ENCODE results near the gene SCAMP1. TPM values are rescaled to one million over a fixed set of nuclear protein-coding genes. Genes with fewer than 3 reads are reported as not detected.

The SCAMP1 gene
- total RNA-seq, 1 experiment from 2014 or later: 26.4 TPM

DNA sequence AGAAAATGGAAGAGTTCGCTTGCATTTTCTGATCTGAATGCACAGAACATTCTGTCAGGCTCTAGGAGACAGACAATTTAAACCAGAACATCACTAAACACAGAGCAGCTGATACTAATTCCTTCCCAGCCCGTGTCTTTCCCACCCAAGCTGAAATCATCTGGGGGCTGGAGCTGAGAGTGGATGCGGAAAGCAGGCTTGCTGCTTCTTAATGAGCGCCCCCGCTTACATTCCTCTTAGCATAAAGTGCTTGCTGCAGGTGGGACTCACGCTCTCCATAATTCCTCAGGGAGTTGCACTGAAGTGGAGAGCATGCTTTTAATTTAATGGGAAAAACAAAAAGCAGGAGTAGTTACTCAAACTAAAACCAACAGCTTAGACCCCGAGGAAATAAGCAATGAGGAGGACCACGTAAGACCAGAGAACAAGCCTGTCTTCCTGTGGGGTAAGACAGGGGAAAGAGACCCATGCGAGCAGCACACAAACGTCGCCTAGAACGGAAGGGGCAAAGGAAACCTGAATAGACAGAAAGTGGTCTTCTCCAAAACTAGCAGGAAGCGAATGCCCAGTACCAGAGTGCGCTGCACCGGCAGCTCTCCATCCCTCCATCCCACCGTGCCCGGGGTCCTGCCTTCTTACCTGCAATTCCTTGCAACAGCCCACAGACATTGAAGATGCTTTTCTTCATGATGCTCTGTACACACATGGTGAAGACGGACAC, 148.9 kb downstream of the SCAMP1 start:
- Histone ChIP-seq H3K27me3 (ENCODE audit: low read length) (no peaks in the 10 kb centered on the region), H3K9ac (ENCODE audit: low read length) (peak overlapping the region; percentile 65), H3K9me3 (ENCODE audit: low read length) (no peaks in the 10 kb centered on the region), H3K4me1 (ENCODE audit: insufficient read depth, low read length) (peaks cover 72% of the 10 kb centered on the region), H3K36me3 (ENCODE audit: low read depth, low read length) (no peaks in the 10 kb centered on the region), H4K20me1 (ENCODE audit: low read length) (0 out of 2 replicates have a peak, but pooled peaks cover 6% of the 10 kb centered on the region), H3F3A (ENCODE audit: low read length, unreplicated experiment) (no peaks in the 10 kb centered on the region), H3K27ac (ENCODE audit: low read length) (peak overlapping the region; percentile 96), H3K79me2 (ENCODE audit: low read length) (peaks cover 43% of the 10 kb centered on the region), H3K9me2 (replicated peaks; ENCODE audit: low read length) (no peaks in the 10 kb centered on the region), H2AFZ (ENCODE audit: low read length) (no peak overlapping the region), H3K4me2 (ENCODE audit: low read length) (peak overlapping the region; percentile 88), H3K4me3 (ENCODE audit: low read length) (peak overlapping the region; percentile 65)
- ChIA-PET POLR2A (ENCODE audit: unreplicated experiment) (interaction anchor here (0.6 kb wide), 1 partner anchor 17 kb away, joined by 3 read pairs; no protein-coding TSS in a partner anchor), CTCF (no interaction called here)
- TSS peak; percentile 9 for BruUV-seq (replicated peaks)
- TF ChIP-seq EZH2phosphoT487 (IDR thresholded peaks at IDR 0.05; ENCODE audit: borderline replicate concordance, low read length) (no peak), EZH2 (IDR thresholded peaks at IDR 0.05; ENCODE audit: low read length, unreplicated experiment) (no peak)
- TF ChIP-seq, protein P1, sequence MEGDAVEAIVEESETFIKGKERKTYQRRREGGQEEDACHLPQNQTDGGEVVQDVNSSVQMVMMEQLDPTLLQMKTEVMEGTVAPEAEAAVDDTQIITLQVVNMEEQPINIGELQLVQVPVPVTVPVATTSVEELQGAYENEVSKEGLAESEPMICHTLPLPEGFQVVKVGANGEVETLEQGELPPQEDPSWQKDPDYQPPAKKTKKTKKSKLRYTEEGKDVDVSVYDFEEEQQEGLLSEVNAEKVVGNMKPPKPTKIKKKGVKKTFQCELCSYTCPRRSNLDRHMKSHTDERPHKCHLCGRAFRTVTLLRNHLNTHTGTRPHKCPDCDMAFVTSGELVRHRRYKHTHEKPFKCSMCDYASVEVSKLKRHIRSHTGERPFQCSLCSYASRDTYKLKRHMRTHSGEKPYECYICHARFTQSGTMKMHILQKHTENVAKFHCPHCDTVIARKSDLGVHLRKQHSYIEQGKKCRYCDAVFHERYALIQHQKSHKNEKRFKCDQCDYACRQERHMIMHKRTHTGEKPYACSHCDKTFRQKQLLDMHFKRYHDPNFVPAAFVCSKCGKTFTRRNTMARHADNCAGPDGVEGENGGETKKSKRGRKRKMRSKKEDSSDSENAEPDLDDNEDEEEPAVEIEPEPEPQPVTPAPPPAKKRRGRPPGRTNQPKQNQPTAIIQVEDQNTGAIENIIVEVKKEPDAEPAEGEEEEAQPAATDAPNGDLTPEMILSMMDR (conservative IDR thresholded peaks at IDR 0.05; ENCODE audit: low read depth, low read length): no peak
- intact Hi-C loops (cut with micrococcal nuclease): loop anchor here (5.0 kb wide), 1 partner anchor 83 kb away; no protein-coding TSS in a partner anchor
- DNase-seq (no peak), ATAC-seq (no peak)

DNA sequence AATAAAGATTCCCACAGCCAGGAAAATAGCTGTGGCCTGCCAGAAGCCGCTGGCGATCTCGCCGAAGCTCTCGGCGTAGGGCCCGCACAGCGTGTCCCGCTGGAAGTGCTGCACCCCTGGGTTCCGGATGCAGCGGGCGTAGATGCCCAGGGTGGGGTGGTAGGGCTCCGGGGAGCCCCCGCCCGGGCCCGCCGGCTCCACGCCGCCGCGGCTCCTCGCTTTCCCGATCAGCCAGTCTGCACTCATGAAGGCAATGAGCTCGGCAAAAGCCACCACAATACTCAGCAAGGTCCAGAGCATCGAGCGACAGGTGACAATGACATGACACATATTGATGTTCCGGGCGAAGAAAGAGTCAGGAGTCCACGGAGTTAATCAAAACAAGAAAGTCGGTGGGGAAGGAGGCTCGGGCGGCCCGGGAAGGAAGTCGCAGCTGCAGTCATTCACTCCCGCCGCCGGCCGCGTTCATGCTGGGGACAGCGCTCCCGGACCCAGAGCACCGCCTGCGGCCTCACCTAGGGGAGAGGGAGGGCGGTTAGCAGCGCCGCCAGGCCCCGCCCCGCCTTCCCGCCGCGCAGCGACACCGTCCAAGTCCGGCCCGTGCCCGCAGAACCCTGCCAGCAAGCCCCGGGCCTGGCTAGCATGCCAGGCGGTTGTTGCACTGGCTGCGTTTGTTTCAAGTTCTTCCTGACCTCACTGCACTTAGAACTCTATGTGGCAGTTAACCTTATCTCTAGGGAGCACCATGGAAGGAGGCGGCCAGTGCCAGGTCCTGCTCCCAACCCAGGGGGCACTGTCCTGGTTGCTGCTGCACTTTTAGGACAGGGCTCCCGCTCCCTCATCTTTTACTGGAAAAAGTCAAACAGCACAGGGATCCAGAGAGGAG, 149.7 kb downstream of the SCAMP1 start:
- no TSS peak for BruUV-seq (replicated peaks)
- H3F3A ChIP-seq (ENCODE audit: low read length, unreplicated experiment): no peaks in the 10 kb centered on the region
- ChIA-PET CTCF (no interaction called here), POLR2A (ENCODE audit: unreplicated experiment) (no interaction called here)
- ATAC-seq (peak; percentile 53), DNase-seq (peak; percentile 55)
- intact Hi-C loops (cut with micrococcal nuclease): loop anchor here (5.0 kb wide), 1 partner anchor 82 kb away; no protein-coding TSS in a partner anchor
- no peak for TF ChIP-seq EZH2phosphoT487 (IDR thresholded peaks at IDR 0.05; ENCODE audit: borderline replicate concordance, low read length)
- TF ChIP-seq, protein P1 (conservative IDR thresholded peaks at IDR 0.05; ENCODE audit: low read depth, low read length): peak; percentile 38; the same call in 1 of the 2 replicates
- no peak for TF ChIP-seq EZH2 (IDR thresholded peaks at IDR 0.05; ENCODE audit: low read length, unreplicated experiment)
- H3K4me1 ChIP-seq (ENCODE audit: insufficient read depth, low read length): peaks cover 72% of the 10 kb centered on the region
- peak overlapping the region; percentile 96 for H3K27ac ChIP-seq (ENCODE audit: low read length)
- H3K9me3 ChIP-seq (ENCODE audit: low read length): no peaks in the 10 kb centered on the region
- no peaks in the 10 kb centered on the region for H3K36me3 ChIP-seq (ENCODE audit: low read depth, low read length)
- 0 out of 2 replicates have a peak, but pooled peaks cover 6% of the 10 kb centered on the region for H4K20me1 ChIP-seq (ENCODE audit: low read length)
- peak overlapping the region; percentile 88 for H3K4me2 ChIP-seq (ENCODE audit: low read length)
- H3K79me2 ChIP-seq (ENCODE audit: low read length): peaks cover 42% of the 10 kb centered on the region
- H3K9ac ChIP-seq (ENCODE audit: low read length): peak overlapping the region; percentile 65
- no peaks in the 10 kb centered on the region for H3K9me2 ChIP-seq (replicated peaks; ENCODE audit: low read length)
- H3K4me3 ChIP-seq (ENCODE audit: low read length): peak overlapping the region; percentile 65
- peak overlapping the region; percentile 84 for H2AFZ ChIP-seq (ENCODE audit: low read length)
- H3K27me3 ChIP-seq (ENCODE audit: low read length): no peaks in the 10 kb centered on the region

Data from PC-3 (cell line).